ENCODE data around the gene RSRC1. TPM values are rescaled to one million over a fixed set of nuclear protein-coding genes. Genes with fewer than 3 reads are reported as not detected.

The RSRC1 gene
- total and polyA plus RNA-seq, 2 of the 8 experiments (the other 6 are each of a cell fraction or from before 2014, with no cell fraction given) = 2.0 to 27.9 TPM

- no peak for TF ChIP-seq ATF2 (IDR thresholded peaks at IDR 0.05; ENCODE audit: low read length)
- no peak for TF ChIP-seq NANOG (IDR thresholded peaks at IDR 0.05; ENCODE audit: insufficient read depth, low read depth, low read length, poor library complexity, severe bottlenecking)
Measured at GRCh38 chr3:158447408-158447807, 337.5 kb downstream of the RSRC1 start (continued).

All from H1 (cell line).